Activated gamma-delta T cell treated with Interleukin-2 at 50 U/mL for 16 hours (primary cell): Measurements from ENCODE around the gene OBSL1.

Source experiments
- DNase-seq: peaks from one replicate; pipeline ENCODE4 v3.0.0-alpha.2; 2020

The OBSL1 gene

DNA sequence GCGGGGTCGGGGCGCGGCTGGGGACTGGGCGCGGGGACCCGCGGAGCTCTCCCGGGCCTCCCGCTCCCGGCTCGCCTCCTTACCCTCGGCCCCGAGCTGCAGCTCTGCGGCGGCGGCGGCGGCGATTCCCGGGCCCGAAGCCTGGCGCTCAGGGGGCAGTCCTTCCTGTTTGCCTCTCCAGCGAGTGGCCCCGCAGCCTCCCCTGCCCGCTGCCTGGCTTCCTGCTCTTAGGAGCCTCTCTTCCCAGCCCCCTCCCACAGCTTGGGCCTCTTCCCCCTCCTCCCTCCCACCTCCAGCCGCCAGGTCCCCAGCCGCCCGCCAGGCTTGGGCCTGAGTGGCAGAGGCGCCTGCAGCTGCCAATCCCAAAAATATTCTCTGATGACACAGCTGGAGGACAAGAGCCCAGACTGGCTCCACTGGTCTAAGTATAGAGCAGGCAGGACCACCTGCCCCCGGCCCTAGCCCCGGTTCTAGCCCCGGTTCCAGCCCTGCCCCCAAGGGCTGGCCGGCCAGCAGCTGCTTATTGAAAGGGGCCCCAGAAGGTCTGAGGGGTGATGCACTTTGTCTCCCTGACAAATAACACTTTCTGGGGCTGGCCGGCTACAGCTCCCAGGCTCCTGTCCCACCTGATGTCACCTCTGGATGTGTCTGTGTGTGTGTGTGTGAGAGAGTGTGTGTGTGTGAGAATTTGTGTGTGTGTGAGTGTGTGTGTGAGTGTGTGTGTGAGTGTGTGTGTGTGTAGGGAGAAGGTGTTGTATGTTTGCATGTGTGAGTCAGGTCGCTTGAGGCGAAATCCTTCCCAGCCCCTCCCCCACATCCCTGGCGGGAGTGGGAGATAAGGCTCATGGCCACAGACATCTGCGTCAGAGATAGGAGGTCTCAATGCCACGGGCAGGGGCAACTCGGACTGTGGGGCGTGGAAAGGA is at the start of gene OBSL1:
OBSL1 (minus strand) TSS at position 229 of the 926 bp plus-strand sequence. CDS start 307 bp downstream, outside the sequence.
- no peak for DNase-seq

GRCh38 chr2:219620546-219620945 is 49.2 kb upstream of the OBSL1 start:
- DNase-seq = no peak

DNA sequence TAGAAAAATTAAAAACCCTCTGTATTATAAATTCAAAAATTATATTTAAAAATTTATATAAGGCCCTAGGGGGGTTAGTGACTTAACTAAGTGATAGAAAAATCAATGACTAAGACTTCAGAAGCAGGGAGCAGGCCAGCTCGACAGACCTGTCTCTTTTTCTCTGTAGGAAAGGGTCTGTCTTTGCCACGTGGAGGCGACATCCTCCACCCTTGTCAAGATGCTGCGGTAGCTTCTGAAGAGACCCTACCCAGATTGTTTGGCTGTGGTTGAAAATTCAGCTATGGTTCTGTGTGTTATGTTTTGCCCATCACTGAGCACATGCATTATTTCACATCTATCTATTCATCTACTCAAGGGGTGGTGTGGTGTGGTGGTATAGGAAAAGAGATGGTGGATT is 47.9 kb upstream of the OBSL1 start:
- DNase-seq = no peak

DNA sequence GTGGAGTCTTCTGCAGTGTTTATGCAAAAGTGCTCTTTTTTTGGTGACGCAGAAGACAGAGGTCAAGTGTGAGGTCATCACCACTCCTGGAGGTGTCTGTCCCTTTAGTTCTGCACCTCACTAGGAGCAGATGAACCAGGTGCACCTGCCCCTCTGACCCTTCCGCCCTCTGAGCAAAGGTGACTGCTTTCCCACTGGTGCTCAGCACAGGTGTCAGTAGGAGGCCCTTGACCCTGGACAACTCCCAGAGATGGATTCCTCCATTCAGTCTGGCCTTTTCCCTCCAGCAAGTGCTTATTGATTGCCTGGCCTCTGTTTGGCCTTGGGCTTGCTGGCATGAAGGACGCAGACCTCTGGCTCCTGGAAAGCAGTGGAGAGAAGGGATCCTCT is 47.4 kb upstream of the OBSL1 start:
- DNase-seq = no peak

GRCh38 chr2:219616550-219616949 is 45.2 kb upstream of the OBSL1 start:
- DNase-seq = no peak

GRCh38 chr2:219615894-219616293 is 44.6 kb upstream of the OBSL1 start:
- no peak for DNase-seq

DNA sequence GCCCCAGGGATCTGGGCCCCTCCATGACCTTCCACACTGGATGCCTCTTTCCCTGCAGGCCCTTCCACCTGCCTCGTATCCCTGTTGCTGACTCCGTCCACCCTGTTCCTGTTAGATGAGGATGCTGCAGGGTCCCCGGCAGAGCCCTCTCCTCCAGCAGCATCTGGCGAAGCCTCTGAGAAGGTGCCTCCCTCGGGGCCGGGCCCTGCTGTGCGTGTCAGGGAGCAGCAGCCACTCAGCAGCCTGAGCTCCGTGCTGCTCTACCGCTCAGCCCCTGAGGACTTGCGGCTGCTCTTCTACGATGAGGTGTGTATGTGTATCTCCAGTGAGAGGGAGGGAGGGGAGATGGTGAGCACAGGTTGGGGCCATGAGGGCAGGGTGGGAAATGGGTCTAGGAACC is 43.7 kb upstream of the OBSL1 start:
- no peak for DNase-seq

GRCh38 chr2:219614076-219614860 is 42.9 kb upstream of the OBSL1 start:
- no peak for DNase-seq

GRCh38 chr2:219613461-219614070 is 42.2 kb upstream of the OBSL1 start:
- DNase-seq = no peak

GRCh38 chr2:219612577-219613286 is 41.4 kb upstream of the OBSL1 start:
- DNase-seq = peak; percentile 35

DNA sequence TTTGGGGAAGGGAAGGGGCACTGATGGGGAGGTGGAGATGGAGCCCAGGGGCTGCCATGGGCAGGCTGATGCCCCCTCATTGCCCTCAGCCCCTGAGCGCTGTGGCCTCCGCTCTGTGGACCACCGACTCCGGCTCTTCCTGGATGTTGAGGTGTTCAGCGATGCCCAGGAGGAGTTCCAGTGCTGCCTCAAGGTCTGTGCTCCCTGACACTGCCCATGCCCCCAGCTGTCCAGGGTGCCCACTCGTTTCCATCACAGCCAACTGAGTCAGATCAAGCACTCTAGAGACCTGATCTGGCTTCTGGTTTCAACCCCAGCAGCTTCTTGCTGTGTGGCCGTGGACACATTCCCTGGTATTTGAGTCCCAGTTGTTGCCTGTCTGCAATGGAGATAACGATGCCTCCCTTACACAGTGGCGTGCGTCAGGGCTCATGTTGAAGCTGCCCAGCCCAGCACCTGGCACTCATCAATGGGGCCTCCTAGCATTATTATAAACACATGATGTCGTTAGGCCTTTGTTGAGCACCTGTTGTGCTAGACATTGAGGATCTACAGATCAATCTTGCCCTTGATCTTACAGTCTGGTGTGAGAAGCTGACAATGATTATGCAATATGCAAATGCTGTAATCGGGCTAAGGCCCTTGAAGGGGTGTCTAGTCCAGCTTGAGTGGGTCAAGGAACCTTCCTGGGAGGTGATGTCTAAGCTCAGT is 40.7 kb upstream of the OBSL1 start:
- DNase-seq = no peak

DNA sequence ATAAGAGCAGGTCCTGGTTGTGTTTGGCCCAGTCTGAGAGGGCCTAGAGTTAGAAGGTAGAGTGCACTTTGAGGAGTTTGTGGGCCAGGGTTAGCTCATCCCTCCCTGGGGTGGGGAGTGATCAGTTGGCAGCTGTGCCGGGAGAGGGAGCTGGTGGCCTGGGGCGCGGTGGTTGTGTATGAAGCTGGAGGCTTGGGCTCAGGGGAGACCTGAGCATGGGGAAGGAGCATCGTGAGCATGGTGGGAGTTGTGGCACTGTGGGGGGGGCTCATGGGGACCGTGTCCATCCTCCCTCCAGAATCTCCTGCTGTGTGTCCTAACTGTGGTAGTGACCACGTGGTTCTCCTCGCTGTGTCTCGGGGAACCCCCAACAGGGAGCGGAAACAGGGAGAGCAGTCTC is 40.0 kb upstream of the OBSL1 start:
- DNase-seq = no peak

DNA sequence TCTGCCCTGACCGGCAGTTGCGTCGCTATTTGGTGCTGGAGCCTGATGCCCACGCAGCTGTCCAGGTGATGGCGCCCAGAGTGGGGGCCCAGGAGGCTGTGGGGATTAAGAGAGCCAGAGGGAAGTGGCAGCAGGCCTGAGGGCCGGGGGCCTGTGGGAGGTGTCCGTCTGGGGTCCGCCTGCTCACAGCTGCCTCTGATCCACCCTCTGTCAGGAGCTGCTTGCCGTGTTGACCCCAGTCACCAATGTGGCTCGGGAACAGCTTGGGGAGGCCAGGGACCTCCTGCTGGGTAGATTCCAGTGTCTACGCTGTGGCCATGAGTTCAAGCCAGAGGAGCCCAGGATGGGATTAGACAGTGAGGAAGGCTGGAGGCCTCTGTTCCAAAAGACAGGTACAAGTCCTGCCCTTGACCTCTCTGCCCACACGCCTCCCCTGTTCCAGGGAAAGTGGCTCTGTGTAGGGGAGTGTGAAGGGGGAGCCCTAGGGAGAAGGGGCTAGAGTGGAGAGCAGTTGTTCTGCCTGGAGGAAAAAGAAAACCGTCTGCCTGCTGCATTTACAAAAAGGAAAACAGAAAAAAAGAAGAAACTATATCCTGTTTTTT is 37.9 kb upstream of the OBSL1 start:
- DNase-seq = no peak

- DNase-seq = no peak
Measured at GRCh38 chr2:219608399-219608964, 37.1 kb upstream of the OBSL1 start.

- DNase-seq = no peak
Measured at GRCh38 chr2:219607931-219608330, 36.6 kb upstream of the OBSL1 start.

DNA sequence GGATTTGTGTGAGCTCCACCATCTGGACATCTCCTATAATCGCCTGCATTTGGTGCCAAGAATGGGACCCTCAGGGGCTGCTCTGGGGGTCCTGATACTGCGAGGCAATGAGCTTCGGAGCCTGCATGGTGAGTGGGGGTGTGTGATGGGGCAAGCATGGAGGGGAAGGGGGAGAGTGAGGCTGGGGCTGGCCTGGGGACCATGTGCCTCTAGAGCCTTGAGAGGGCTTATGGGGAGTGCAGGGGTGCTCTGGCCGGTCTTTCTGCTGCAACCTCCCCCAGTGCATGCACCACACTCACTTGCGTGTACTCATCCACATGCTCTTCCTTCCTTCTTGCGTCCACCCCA is 34.2 kb upstream of the OBSL1 start:
- DNase-seq = no peak

GRCh38 chr2:219603771-219604170 is 32.4 kb upstream of the OBSL1 start:
- DNase-seq = no peak

DNA sequence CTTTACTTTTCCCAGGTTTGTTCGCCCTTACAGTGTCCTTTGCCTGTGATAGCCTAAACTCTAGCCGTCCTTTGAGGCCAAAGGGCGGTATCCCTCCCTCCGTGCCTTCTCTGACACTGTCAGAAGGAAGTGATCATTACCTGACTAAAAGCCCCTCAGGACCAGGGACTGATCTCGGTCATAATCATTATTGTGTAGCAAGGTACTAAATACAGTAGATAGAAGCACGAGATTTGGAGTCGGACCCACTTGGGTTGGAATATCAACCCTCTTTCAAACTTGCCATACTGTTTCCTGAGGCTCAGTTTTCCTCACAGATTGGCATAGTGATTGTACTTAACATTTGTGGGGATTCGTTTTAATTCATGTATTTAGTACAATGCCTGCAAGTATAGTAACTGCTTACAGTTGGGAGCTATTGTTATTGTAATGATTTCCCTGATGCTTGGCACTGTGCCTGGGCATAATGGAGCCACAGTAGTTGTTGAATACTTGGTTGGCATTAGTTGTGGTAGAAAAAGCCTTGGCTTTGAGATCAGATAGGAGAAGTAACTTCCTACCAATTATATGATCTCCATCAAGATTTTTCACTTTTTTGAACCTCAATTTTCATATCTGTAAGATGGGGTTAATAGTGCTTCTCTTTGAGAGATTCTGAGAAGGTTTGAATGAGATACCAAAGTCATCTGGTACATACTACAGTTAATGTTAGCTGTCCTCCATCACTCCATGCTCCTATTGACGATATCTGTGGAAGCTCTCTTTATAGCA is 27.2 kb upstream of the OBSL1 start:
- DNase-seq = no peak

GRCh38 chr2:219597552-219598307 is 26.4 kb upstream of the OBSL1 start, which contains the start of gene STK11IP:
STK11IP (plus strand) TSS chr2:219597857; CDS start chr2:219598120, 263 bp downstream.
- peak; percentile 90 for DNase-seq
